HuH-7 (cell line): ENCODE results near the gene FBXL20.

Experiments
- DNase-seq: peaks from one replicate; pipeline ENCODE4 v3.0.0; 2011; ENCODE audit warnings: low spot score

Gene FBXL20

GRCh38 chr17:39224778-39225307 is 176.6 kb downstream of the FBXL20 start:
- no peak for DNase-seq

GRCh38 chr17:39223907-39224777 is 177.3 kb downstream of the FBXL20 start:
- no peak for DNase-seq

GRCh38 chr17:39222866-39223834 is 178.3 kb downstream of the FBXL20 start:
- DNase-seq = no peak

- DNase-seq = no peak
These were observed 179.3 kb downstream of the FBXL20 start for GRCh38 chr17:39222151-39222550.

- DNase-seq = no peak
These were observed 179.9 kb downstream of the FBXL20 start for GRCh38 chr17:39221572-39221971.

GRCh38 chr17:39219647-39220154 is 181.7 kb downstream of the FBXL20 start:
- no peak for DNase-seq

GRCh38 chr17:39218906-39219305 is 182.5 kb downstream of the FBXL20 start:
- DNase-seq = no peak

- no peak for DNase-seq
These were observed 183.6 kb downstream of the FBXL20 start for GRCh38 chr17:39217734-39218369.

- DNase-seq = no peak
These were observed 187.6 kb downstream of the FBXL20 start for GRCh38 chr17:39213852-39214251.

- DNase-seq = no peak
These were observed 188.5 kb downstream of the FBXL20 start for GRCh38 chr17:39212841-39213480.

GRCh38 chr17:39212195-39212810 is 189.1 kb downstream of the FBXL20 start:
- DNase-seq = no peak

- no peak for DNase-seq
These were observed 191.4 kb downstream of the FBXL20 start for GRCh38 chr17:39210093-39210434.

GRCh38 chr17:39209317-39210092 is 191.9 kb downstream of the FBXL20 start:
- no peak for DNase-seq

- DNase-seq = no peak
These were observed 192.5 kb downstream of the FBXL20 start for GRCh38 chr17:39208893-39209292.

- DNase-seq = no peak
These were observed 193.3 kb downstream of the FBXL20 start for GRCh38 chr17:39208136-39208535.

GRCh38 chr17:39205112-39205526 is 196.3 kb downstream of the FBXL20 start:
- no peak for DNase-seq

- no peak for DNase-seq
These were observed 197.2 kb downstream of the FBXL20 start for GRCh38 chr17:39204245-39204644.
